Activated naive CD4-positive, alpha-beta T cell treated with anti-CD3 and anti-CD28 coated beads, Interleukin-2, amount 50 U/mL, for 24 hours (primary cell): Measurements from ENCODE around the gene CEP170.
"Not testable (repeated sequence)": the region's sequence is repeated elsewhere in the genome, so short reads cannot be mapped to it uniquely, and the experiment has no call there.

Experiments
- H3K27ac Mint-ChIP-seq: one replicate; pipeline ENCODE4 v1.8.0; 2021; ENCODE audit warnings: mild to moderate bottlenecking, mixed read lengths
- H3K27me3 Mint-ChIP-seq: one replicate; pipeline ENCODE4 v1.8.0; 2021; ENCODE audit warnings: mixed read lengths
- H3K36me3 Mint-ChIP-seq: one replicate; pipeline ENCODE4 v1.8.0; 2021; ENCODE audit warnings: mixed read lengths
- H3K4me1 Mint-ChIP-seq: one replicate; pipeline ENCODE4 v1.8.0; 2021; ENCODE audit warnings: mixed read lengths
- H3K4me3 Mint-ChIP-seq: one replicate; pipeline ENCODE4 v1.8.0; 2021; ENCODE audit warnings: mild to moderate bottlenecking, mixed read lengths
- H3K9me3 Mint-ChIP-seq: one replicate; pipeline ENCODE4 v1.8.0; 2021; ENCODE audit warnings: mixed read lengths

CEP170 gene

DNA sequence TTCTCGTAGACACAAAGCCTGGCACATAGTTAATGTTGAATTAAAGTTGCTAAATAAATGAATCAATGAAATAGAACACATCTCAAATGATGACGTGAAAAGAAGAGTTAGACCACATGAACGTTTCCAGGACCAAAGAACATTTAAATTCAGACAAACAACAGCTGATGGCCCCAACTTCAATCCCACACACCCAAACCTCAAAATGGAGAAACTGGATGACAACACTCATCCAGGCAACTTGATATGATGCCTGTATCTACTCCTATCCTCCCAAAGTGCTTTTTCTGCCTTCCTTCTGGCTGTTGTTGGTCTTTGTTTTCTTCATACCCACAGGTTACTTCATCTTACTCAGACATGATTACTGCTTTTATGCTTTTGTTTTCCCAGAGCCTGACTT is 71.9 kb downstream of the CEP170 start:
- Mint-ChIP-seq H3K4me1 (peaks cover 21% of the 10 kb centered on the region), H3K36me3 (peaks cover 19% of the 10 kb centered on the region)
- not testable (repeated sequence) for H3K27ac Mint-ChIP-seq, H3K27me3 Mint-ChIP-seq, H3K9me3 Mint-ChIP-seq, H3K4me3 Mint-ChIP-seq

- Mint-ChIP-seq H3K36me3 (peaks cover 9% of the 10 kb centered on the region), H3K4me1 (peaks cover 21% of the 10 kb centered on the region), H3K4me3 (peak overlapping the region; percentile 0), H3K27ac (peak overlapping the region; percentile 42), H3K27me3 (no peaks in the 10 kb centered on the region), H3K9me3 (no peaks in the 10 kb centered on the region)
Measured at GRCh38 chr1:243179720-243180119, 75.4 kb downstream of the CEP170 start.

DNA sequence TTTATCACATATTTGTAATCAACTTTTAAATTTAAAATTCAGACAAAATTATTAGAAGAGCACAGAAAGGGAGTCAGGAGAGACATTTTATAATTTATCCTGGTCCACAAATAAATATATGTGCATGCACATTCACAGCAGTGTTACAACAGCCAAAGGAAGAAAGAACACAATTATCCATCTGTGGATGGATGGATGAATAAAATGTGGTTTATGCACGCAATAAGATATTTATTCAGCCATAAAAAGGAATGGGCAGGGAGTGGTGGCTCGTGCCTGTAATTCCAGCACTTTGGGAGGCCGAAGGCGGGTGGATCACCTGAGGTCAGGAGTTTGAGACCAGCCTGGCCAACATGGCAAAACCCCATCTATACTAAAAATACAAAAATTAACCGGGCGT is 77.3 kb downstream of the CEP170 start:
- H3K36me3 Mint-ChIP-seq, H3K4me3 Mint-ChIP-seq, H3K27ac Mint-ChIP-seq, H3K9me3 Mint-ChIP-seq, H3K27me3 Mint-ChIP-seq: not testable (repeated sequence)
- H3K4me1 Mint-ChIP-seq: peaks cover 21% of the 10 kb centered on the region

DNA sequence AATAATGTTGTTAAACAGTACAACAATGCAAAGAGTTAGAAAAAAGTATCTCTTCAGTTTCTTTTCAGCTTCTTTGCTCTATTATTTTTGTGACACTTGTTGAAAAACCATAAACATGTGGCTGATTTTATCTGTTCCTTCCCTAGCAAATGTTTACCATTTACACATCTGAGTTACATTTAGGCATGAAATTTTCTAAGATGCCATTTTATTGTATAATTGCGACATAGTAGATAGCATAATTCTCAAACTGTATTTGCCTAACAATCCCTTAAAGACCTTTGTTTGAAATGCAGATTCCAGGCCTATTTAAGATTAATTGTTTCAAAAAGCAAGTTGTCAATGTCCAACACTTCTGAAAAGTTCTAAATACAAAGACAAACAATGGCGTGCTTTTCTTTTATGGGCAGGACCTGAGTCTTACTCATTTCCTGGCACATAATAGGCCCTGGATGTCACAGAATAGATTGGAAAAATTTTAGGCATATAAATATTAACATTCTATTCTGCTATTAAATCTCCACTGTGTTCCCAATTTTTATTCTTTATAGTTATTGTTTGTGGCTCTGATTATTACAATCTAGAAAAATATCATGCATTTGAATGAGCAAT is 81.2 kb downstream of the CEP170 start:
- H3K27me3 Mint-ChIP-seq, H3K4me1 Mint-ChIP-seq, H3K9me3 Mint-ChIP-seq, H3K27ac Mint-ChIP-seq, H3K36me3 Mint-ChIP-seq, H3K4me3 Mint-ChIP-seq: not testable (repeated sequence)

- not testable (repeated sequence) for H3K4me3 Mint-ChIP-seq, H3K9me3 Mint-ChIP-seq, H3K4me1 Mint-ChIP-seq, H3K27ac Mint-ChIP-seq, H3K27me3 Mint-ChIP-seq
- peaks cover 17% of the 10 kb centered on the region for H3K36me3 Mint-ChIP-seq
Measured at GRCh38 chr1:243164911-243165310, 90.2 kb downstream of the CEP170 start.

DNA sequence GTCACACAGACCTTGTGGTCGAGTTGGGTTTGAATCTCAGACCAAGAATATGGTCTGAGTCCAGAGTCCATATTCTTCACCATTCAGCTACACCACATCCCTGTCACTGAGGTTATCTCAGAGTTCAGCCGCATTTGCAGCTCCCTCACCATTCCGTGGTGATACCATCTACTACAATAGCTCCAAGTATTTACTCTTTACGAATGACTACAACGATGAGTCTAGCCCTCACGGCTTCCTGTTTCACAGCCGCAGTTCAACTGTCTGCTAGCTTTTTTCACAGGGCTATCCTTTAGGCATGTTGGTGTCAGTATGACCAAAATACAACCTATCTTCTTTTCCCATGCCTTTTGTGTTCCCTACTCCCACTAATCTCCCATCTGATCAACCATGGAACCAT is 104.2 kb downstream of the CEP170 start:
- H3K4me3 Mint-ChIP-seq, H3K27me3 Mint-ChIP-seq, H3K27ac Mint-ChIP-seq, H3K9me3 Mint-ChIP-seq, H3K4me1 Mint-ChIP-seq: not testable (repeated sequence)
- peaks cover 21% of the 10 kb centered on the region for H3K36me3 Mint-ChIP-seq

GRCh38 chr1:243149120-243149519 is 106.0 kb downstream of the CEP170 start:
- H3K36me3 Mint-ChIP-seq, H3K4me1 Mint-ChIP-seq, H3K27ac Mint-ChIP-seq, H3K9me3 Mint-ChIP-seq, H3K4me3 Mint-ChIP-seq, H3K27me3 Mint-ChIP-seq: not testable (repeated sequence)

DNA sequence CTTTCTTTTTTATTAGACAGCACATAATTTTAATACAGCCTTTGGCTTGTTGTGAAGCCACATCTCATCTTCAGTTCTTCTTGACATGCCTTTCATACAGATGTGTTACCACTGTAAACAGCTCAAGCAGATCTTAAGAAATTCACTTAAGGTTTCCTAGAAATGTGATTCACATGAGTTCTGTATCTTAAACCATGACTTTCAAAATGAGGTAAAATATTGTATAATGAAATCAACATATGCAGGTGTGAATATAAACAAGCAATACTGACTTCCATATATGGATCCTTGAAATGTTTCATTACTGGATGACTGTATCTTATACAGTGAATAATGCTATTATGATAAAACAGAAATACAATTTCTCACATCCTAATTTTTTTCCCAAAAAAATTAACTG is 107.7 kb downstream of the CEP170 start:
- not testable (repeated sequence) for H3K27ac Mint-ChIP-seq, H3K4me3 Mint-ChIP-seq, H3K27me3 Mint-ChIP-seq, H3K4me1 Mint-ChIP-seq, H3K9me3 Mint-ChIP-seq, H3K36me3 Mint-ChIP-seq

DNA sequence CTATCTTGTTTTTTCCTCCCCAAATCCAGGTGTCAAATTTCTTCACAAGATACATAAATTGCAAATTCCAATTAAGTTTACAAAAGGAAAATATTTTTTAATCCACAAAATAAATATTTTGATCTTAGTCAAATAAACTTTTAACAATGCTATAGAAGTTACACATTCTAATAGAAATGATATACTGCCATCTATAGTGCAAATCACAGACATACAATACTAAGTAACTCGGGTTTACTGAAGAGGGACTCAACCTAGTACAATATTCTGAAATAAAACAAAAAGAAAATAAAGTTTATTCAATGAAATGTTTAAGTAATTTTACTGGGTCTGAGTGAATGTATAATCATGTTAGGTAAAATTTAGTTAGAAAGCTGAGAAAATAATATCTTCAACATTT is 114.6 kb downstream of the CEP170 start:
- H3K4me1 Mint-ChIP-seq, H3K36me3 Mint-ChIP-seq, H3K27ac Mint-ChIP-seq, H3K27me3 Mint-ChIP-seq, H3K4me3 Mint-ChIP-seq, H3K9me3 Mint-ChIP-seq: not testable (repeated sequence)

DNA sequence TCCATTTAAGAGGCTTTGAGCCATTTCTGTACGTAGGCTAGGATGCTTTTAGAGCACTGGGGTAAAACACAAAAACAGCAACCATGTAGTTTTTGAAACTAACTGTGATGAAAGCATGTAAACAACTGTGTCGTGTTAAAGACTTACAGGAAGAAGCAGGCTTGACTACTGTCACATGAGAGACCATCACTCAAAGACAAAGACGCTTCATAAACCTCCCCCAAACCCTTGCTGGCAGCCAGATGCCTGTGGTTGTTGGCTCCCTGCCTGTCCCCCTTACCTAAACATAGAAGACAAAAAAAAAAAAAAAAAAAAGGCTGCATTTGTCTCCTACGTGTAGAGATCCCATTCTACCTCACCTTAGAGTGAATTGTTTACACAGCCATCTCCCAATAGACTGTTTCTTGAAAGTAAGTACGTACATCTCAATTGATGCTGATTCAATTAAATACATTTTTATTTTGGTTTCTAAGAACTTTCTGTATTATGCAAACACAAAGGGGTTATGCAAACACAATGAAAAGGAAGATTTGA is 132.1 kb downstream of the CEP170 start:
- H3K9me3 Mint-ChIP-seq, H3K4me3 Mint-ChIP-seq, H3K27ac Mint-ChIP-seq, H3K36me3 Mint-ChIP-seq, H3K27me3 Mint-ChIP-seq: not testable (repeated sequence)
- H3K4me1 Mint-ChIP-seq: peaks cover 12% of the 10 kb centered on the region

- H3K4me1 Mint-ChIP-seq: peaks cover 12% of the 10 kb centered on the region
- H3K9me3 Mint-ChIP-seq, H3K27me3 Mint-ChIP-seq, H3K36me3 Mint-ChIP-seq, H3K27ac Mint-ChIP-seq, H3K4me3 Mint-ChIP-seq: not testable (repeated sequence)
Measured at GRCh38 chr1:243121939-243122338, 133.1 kb downstream of the CEP170 start.

DNA sequence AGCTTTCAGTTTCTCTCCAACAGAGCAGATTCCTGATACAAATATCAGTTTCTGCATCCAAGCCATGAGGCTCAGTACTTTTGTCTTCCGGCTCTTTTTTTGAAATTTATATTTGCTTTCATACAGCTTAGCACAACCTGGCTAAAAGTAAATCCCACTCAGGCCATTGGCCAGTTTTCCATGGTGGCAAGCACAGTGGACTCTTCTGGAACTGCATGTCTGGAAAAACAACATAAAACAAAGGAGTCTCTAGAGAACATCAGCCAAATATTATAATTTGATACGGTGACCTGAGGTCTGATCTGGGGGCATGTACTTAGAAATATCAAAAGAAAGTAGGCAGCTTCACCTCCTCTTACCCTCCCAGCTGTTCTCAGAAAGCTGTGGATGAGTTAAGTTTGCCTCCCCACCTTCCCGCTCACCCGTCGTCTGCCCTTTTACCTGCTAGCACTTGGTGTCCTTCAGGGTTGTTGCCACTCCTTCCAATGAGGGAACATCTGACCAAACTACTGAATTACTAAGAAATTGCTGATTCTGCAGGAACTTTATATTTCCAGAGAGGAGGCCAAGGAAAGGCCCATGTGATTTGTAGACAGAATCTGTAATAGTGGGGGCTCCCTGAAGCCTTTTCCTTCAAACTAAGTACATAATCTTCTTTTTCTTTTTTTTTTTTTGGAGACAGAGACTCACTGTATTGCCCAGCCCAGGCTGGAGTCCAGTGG is 136.3 kb downstream of the CEP170 start:
- H3K27me3 Mint-ChIP-seq, H3K36me3 Mint-ChIP-seq, H3K9me3 Mint-ChIP-seq, H3K4me3 Mint-ChIP-seq, H3K27ac Mint-ChIP-seq: not testable (repeated sequence)
- H3K4me1 Mint-ChIP-seq: peaks cover 17% of the 10 kb centered on the region

DNA sequence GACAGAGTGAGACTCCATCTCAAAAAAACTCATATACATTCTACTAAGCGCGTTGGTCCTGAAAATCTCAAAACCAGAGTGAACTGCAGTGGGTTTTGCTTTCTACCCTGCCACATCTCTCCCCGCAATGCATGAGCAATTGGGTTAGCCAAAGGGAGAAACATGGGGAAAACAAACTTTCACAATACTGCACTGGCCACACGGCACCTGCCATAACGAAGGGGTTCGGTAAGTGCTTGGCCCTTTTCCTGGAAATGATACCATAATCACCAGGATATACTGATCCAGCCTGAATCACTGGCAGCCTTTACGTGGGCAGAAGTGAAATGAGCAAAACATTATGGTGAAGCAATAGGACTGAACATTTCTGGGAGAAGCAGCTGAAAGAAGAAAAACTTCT is 138.9 kb downstream of the CEP170 start:
- not testable (repeated sequence) for H3K9me3 Mint-ChIP-seq, H3K36me3 Mint-ChIP-seq, H3K27ac Mint-ChIP-seq, H3K4me1 Mint-ChIP-seq, H3K27me3 Mint-ChIP-seq, H3K4me3 Mint-ChIP-seq

DNA sequence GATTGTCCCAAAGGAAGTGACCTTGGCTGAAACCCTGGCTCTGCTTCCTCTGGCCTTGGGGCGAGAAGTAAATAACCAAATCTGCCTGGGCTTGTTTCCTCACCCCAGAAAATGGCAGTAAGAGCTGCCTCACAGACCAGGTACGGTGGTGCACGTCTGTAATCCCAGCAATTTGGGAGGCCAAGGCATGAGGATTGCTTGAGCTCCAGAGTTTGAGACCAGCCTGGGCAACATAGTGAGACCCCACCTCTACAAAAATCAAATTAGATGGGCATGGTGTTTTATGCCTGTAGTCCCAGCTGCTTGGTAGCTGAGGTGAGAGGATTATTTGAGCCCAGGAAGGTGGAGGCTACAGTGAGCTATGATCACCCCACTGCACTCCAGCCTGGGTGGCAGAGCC is 140.3 kb downstream of the CEP170 start:
- not testable (repeated sequence) for H3K27me3 Mint-ChIP-seq, H3K27ac Mint-ChIP-seq, H3K9me3 Mint-ChIP-seq, H3K4me3 Mint-ChIP-seq, H3K4me1 Mint-ChIP-seq, H3K36me3 Mint-ChIP-seq

- not testable (repeated sequence) for H3K4me3 Mint-ChIP-seq, H3K9me3 Mint-ChIP-seq, H3K27me3 Mint-ChIP-seq, H3K27ac Mint-ChIP-seq, H3K36me3 Mint-ChIP-seq, H3K4me1 Mint-ChIP-seq
Measured at GRCh38 chr1:243114059-243114713, 140.9 kb downstream of the CEP170 start.

GRCh38 chr1:243107171-243107570 is 147.9 kb downstream of the CEP170 start:
- H3K4me1 Mint-ChIP-seq, H3K27ac Mint-ChIP-seq, H3K9me3 Mint-ChIP-seq, H3K36me3 Mint-ChIP-seq, H3K27me3 Mint-ChIP-seq, H3K4me3 Mint-ChIP-seq: not testable (repeated sequence)
